Mesothelial cell of epicardium (in vitro differentiated cells): Measurements from ENCODE around the gene PRSS56. TPM values are rescaled to one million over a fixed set of nuclear protein-coding genes. Genes with fewer than 3 reads are reported as not detected.

Source experiments
- DNase-seq, 2 experiments: peaks; one replicate each; pipeline ENCODE4 v3.0.0; 2021; ENCODE audit warnings: low spot score in 2 of 2; ENCODE audit not compliant: unreplicated experiment in 2 of 2
- H3K27ac Mint-ChIP-seq: 2 replicates; pipeline ENCODE4 v1.8.0; 2021; ENCODE audit warnings: mixed read lengths
- H3K27me3 Mint-ChIP-seq: 2 replicates; pipeline ENCODE4 v1.8.0; 2021; ENCODE audit warnings: low read depth, mixed read lengths
- H3K36me3 Mint-ChIP-seq: 2 replicates; pipeline ENCODE4 v1.8.0; 2021; ENCODE audit warnings: mixed read lengths
- H3K4me1 Mint-ChIP-seq: 2 replicates; pipeline ENCODE4 v1.8.0; 2021; ENCODE audit warnings: mixed read lengths
- H3K4me3 Mint-ChIP-seq: 2 replicates; pipeline ENCODE4 v1.8.0; 2021; ENCODE audit warnings: mild to moderate bottlenecking, moderate library complexity, mixed read lengths
- H3K9me3 Mint-ChIP-seq: 2 replicates; pipeline ENCODE4 v1.8.0; 2021; ENCODE audit warnings: mixed read lengths
- total RNA-seq: library from RNA; stranded (reverse); gene quantifications from 3 replicates; pipeline ENCODE4 v1.2.1, GENCODE V29; 2021
- TF ChIP-seq, protein P1 (sequence below): fragments of 200-600 bp; sonication (generic); IDR thresholded peaks from one replicate; pipeline ENCODE4 v1.5.0; 2021; ENCODE audit warnings: antibody characterized with exemption; ENCODE audit not compliant: unreplicated experiment

PRSS56 gene
- total RNA-seq, 1 donor from 2014 or later, result not detected

DNA sequence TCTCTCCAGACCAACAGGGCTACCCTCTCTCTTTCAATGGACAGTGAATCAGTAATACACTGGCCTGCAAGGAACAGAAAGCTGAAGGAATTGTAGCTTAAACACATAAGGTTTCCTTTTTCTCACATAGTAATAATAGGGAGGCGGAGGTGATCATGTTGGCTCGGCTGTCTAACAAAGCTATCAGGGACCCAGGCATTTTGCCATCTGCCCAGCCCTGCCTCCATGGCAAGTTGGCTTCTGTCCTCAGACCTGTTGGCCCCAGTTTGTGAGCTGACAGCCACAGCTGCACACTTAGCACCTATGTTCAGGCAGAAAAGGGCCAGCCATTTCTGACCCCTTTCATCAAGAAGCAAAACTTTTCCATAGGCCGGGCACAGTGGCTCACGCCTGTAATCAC is 17.3 kb downstream of the PRSS56 start:
- Mint-ChIP-seq H3K27ac (no peak overlapping the region), H3K4me3 (no peak overlapping the region), H3K27me3 (no peaks in the 10 kb centered on the region), H3K9me3 (peaks cover 7% of the 10 kb centered on the region), H3K36me3 (peaks cover 2% of the 10 kb centered on the region), H3K4me1 (peaks cover 12% of the 10 kb centered on the region)
- no peak for DNase-seq
- TF ChIP-seq, protein P1, sequence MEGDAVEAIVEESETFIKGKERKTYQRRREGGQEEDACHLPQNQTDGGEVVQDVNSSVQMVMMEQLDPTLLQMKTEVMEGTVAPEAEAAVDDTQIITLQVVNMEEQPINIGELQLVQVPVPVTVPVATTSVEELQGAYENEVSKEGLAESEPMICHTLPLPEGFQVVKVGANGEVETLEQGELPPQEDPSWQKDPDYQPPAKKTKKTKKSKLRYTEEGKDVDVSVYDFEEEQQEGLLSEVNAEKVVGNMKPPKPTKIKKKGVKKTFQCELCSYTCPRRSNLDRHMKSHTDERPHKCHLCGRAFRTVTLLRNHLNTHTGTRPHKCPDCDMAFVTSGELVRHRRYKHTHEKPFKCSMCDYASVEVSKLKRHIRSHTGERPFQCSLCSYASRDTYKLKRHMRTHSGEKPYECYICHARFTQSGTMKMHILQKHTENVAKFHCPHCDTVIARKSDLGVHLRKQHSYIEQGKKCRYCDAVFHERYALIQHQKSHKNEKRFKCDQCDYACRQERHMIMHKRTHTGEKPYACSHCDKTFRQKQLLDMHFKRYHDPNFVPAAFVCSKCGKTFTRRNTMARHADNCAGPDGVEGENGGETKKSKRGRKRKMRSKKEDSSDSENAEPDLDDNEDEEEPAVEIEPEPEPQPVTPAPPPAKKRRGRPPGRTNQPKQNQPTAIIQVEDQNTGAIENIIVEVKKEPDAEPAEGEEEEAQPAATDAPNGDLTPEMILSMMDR, result no peak

DNA sequence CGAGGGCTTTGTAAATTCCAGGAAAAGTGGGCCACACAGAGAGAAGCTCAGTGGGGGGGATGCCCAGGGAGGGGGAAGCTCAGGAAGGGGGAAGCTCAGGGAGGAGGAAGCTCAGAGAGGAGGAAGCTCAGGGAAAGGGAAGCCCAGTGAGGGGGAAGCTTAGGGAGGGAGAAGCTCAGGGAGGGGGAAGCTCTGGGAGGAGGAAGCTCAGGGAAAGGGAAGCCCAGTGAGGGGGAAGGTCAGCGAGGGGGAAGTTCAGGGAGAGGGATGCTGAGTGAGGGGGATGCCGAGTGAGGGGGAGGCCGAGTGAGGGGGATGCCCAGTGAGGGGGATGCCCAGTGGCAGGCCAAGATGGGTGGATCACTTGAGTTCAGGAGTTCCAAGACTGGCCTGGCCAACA is 18.5 kb downstream of the PRSS56 start:
- peaks cover 12% of the 10 kb centered on the region for H3K4me1 Mint-ChIP-seq
- TF ChIP-seq, protein P1, result no peak
- H3K9me3 Mint-ChIP-seq, result peaks cover 7% of the 10 kb centered on the region
- no peak for DNase-seq
- H3K4me3 Mint-ChIP-seq, result no peak overlapping the region
- H3K27me3 Mint-ChIP-seq, result no peaks in the 10 kb centered on the region
- peaks cover 2% of the 10 kb centered on the region for H3K36me3 Mint-ChIP-seq
- no peak overlapping the region for H3K27ac Mint-ChIP-seq

DNA sequence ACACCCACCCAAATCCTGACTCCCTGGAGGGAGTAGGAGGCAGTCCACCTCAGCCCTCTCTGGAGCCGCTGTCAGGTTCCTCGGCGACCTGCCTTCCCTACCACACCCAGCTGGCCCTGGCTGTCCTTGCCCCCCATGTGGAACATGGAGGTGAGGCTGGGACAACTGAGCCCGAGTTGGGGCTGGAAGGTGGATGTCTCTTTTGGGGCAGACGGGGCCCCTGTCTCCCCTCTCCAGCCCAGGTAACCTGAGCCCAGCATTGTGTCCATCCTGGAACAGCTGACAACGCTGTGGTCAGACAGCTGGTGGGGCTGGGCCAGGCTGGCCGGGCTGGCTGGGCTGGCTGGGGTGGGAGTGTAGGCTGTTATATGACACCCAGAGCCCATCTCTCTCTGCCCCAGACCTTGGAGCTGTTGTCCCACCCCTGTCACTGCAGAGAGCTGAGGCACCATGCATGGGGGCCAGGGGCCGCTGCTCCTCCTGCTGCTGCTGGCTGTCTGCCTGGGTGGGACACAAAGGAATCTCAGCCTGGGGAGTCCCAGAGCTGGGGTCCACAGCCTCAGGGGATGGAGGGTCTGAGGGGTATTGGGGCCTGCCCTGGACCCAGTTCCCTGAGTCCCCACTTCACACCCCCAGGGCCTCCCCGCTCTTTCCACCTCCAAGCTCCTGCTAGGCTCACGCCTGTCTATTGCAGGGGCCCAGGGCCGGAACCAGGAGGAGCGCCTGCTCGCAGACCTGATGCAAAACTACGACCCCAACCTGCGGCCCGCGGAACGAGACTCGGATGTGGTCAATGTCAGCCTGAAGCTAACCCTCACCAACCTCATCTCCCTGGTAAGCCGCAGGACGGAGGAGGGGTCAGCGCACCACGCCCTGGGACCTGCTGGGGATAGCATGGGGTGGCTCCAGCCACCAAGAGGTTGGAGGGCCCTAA is 19.4 kb downstream of the PRSS56 start, which contains the start of gene CHRNG:
Gene CHRNG, plus strand, starts transcription at position 395 of the 934 bp plus-strand sequence. Its CDS starts 56 bp downstream, at position 451.
- Mint-ChIP-seq H3K4me3 (no peak within 1 kb of the TSS), H3K27ac (no peak within 1 kb of the TSS), H3K4me1 (peaks cover 12% of the 10 kb centered on the region), H3K36me3 (peaks cover 5% of the 10 kb centered on the region), H3K27me3 (no peaks in the 10 kb centered on the region), H3K9me3 (peaks cover 7% of the 10 kb centered on the region)
- TF ChIP-seq, protein P1, result no peak
- no peak for DNase-seq

DNA sequence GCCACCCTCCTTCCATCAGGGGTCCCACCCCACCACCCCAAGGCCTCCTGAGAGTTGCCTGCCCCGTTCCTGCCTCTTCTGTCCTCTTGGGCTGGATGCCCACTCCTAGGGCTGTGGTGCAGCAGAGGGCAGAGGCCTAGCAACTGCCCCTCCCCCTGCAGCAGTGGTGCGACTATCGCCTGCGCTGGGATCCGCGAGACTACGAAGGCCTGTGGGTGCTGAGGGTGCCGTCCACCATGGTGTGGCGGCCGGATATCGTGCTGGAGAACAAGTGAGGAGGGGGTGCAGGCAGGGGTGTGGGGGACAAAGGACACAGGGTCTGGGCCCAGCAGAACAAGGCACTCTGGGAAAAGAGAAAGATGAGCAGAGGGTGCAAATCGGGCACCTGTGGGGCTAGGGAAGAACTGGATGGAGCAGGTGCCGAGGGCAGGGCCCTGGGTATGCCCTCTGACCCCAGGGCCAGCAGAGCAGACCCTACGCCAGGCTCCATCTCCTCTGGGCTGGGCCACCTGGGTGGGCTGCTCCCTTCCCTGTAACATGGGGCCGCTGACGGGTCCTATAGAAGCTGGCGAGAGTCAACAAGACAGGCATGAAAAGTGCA is 20.4 kb downstream of the PRSS56 start:
- DNase-seq, result no peak
- Mint-ChIP-seq H3K4me1 (peaks cover 12% of the 10 kb centered on the region), H3K4me3 (no peak overlapping the region), H3K9me3 (peaks cover 7% of the 10 kb centered on the region), H3K36me3 (peaks cover 9% of the 10 kb centered on the region), H3K27ac (no peak overlapping the region), H3K27me3 (no peaks in the 10 kb centered on the region)
- TF ChIP-seq, protein P1, result no peak

DNA sequence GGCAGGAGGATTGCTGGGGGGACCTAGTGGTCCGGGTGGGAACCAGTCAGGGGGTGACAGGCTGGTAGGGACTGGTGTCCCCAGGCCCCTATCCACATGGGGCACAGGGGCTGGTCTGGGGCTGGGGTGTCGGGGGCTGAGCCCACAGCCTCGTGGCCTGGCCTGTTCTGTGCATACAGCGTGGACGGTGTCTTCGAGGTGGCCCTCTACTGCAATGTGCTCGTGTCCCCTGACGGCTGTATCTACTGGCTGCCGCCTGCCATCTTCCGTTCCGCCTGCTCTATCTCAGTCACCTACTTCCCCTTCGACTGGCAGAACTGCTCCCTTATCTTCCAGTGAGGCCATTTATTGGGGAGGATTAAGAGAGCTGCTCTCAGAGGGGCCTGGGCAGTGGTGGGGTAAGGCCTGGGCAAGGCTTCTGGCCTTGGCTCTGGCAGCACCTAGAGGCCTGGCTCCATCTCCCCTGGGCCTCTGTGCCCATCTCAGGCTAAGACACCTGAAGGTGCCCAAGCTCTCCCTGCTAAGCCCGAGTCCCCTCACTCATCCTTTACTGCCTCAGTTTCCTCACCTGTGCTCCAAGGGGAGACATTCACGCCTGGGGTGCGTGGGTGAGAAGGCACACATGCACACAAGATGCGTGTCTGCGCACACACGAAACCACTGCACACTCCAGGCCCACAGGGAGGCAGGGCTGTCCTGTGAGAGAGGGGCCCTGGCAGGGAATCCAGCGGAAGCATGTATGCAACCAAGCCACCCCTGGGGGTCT is 21.2 kb downstream of the PRSS56 start:
- peaks cover 16% of the 10 kb centered on the region for H3K36me3 Mint-ChIP-seq
- no peak overlapping the region for H3K27ac Mint-ChIP-seq
- H3K4me3 Mint-ChIP-seq, result no peak overlapping the region
- TF ChIP-seq, protein P1, result no peak
- DNase-seq, result no peak
- H3K27me3 Mint-ChIP-seq, result no peaks in the 10 kb centered on the region
- peaks cover 4% of the 10 kb centered on the region for H3K9me3 Mint-ChIP-seq
- H3K4me1 Mint-ChIP-seq, result peaks cover 12% of the 10 kb centered on the region
